ENCODE measurements around the gene FJX1.

FJX1 gene

DNA sequence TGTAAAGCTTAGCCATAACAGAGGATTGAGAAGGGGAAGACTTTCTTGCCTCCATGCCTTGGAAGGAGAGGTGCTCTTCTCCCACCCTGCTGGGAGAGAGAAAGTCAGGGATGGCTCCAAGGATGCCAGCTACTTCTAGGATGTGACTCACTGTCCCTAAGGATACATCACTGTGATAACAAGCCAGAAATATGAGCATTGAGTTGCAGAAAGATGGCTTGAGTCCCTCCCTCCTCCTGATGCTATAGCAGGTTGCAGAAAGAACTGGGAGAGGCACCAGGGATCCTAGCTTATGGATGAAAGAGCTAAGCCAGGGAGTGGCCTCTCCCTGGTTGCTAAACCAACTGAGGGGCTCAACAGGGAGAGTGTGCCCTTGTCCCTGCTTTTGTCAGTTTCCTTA, 27.8 kb upstream of the FJX1 start:
- H3K4me3 ChIP-seq (ENCODE audit: low read length), result no peak overlapping the region
- DNase-seq (ENCODE audit: low read depth), result peak; percentile 41
- TF ChIP-seq, protein P1, sequence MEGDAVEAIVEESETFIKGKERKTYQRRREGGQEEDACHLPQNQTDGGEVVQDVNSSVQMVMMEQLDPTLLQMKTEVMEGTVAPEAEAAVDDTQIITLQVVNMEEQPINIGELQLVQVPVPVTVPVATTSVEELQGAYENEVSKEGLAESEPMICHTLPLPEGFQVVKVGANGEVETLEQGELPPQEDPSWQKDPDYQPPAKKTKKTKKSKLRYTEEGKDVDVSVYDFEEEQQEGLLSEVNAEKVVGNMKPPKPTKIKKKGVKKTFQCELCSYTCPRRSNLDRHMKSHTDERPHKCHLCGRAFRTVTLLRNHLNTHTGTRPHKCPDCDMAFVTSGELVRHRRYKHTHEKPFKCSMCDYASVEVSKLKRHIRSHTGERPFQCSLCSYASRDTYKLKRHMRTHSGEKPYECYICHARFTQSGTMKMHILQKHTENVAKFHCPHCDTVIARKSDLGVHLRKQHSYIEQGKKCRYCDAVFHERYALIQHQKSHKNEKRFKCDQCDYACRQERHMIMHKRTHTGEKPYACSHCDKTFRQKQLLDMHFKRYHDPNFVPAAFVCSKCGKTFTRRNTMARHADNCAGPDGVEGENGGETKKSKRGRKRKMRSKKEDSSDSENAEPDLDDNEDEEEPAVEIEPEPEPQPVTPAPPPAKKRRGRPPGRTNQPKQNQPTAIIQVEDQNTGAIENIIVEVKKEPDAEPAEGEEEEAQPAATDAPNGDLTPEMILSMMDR (conservative IDR thresholded peaks at IDR 0.05; ENCODE audit: low read length), result no peak

DNA sequence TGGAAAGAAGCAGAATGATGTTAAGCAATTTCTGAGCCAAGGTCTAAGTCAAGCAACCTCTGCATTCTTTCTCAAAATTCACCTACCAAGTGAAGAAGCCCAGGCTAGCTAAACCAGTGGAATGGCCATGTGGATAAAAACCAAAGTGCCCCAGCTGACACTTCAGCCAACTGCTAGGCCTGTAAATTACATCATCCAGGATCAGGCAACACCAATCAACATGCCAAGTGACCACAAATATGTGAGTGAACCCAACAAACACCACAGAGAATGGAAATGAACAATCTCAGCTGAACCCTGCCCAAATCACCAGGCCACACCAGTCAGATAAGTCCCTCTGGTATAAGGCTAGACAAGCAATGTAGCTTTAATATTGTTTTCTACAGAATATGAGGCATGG, 25.1 kb upstream of the FJX1 start:
- H3K4me3 ChIP-seq (ENCODE audit: low read length), result no peak overlapping the region
- TF ChIP-seq, protein P1 (conservative IDR thresholded peaks at IDR 0.05; ENCODE audit: low read length), result no peak
- DNase-seq (ENCODE audit: low read depth), result peak; percentile 99

DNA sequence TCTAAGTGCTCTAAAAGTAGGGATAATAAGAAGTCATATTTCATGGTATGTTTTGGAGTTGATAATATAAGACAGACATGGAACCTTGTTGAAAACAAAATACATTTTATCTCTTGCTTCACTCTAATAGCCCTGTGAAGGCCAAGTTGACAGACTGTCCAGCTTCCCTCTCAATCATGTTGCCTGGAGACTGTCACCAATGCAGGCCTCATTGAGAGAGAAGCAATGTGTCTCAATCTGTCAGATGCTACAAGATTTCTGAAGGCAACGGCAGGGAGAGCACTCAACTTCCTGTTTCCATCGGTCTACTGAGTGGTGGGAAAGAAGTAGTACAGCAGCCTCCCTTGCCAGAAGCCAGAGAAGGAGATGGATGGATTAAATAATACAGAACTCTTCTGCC, 23.6 kb upstream of the FJX1 start:
- TF ChIP-seq, protein P1 (conservative IDR thresholded peaks at IDR 0.05; ENCODE audit: low read length), result no peak
- no peak overlapping the region for H3K4me3 ChIP-seq (ENCODE audit: low read length)
- DNase-seq (ENCODE audit: low read depth), result no peak

DNA sequence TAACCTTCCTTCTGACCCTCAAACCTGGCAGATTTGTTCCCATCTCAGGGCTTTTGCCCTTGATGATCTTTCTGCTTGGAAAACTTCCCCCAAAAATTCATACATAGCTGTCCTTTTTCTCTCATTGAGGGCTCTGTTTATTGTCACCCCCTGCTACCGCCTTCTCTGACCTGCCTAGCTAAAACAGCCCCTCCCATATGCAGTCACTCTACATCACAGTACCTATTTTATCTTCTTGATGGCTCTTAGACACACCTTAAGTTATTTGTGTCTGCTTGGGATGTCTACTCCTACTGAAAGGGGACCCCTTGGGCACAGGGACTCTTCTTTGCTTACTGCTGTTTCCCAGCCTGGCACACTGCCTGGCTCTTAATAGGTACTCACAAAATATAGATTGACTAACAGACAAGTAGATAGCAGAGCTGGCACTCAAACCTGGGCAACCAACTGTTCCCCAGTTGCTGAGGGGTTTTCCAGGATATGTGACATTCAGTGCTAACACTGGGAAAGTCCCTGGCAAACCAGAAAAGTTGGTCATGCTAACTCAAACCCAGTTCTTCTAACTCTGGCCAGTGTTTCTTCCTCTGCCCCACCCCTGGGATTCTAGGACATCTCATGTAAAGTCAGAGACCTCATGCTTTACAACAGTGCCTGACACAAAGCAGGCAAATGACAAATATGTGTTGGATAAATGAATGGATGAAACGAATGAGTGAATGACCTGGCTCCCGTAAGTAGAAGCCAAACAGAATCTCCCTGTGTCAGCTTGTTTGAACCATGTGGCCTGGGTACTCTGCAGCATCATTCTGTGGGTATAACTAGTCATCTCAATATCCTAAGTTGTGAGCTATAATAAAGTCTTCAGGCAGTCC, 19.8 kb upstream of the FJX1 start:
- TF ChIP-seq, protein P1 (conservative IDR thresholded peaks at IDR 0.05; ENCODE audit: low read length), result no peak
- no peak overlapping the region for H3K4me3 ChIP-seq (ENCODE audit: low read length)
- DNase-seq (ENCODE audit: low read depth), result no peak

DNA sequence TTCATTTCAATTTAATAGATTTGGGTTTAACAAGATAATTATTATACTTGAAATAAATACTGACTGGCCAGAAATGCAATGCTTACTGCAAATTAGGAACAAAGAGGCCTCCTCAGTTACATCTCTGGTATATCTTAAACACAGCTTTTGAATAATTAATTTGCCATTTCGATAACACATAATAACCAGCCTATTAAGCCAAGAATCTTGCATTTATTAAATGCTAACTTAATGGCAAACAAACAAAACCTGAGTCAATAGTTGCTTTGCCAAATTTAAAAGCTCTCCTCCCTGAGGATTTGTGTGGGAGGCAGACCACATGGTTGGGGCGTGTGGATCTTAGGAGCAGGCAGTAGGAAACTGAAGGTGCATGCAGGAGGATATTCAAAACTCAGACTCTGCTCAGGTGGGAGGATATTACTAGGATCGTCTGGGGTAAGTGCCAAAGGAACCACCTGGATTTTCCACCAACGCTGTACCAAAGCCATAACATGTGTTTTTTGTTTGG, 17.9 kb upstream of the FJX1 start:
- DNase-seq (ENCODE audit: low read depth), result no peak
- no peak overlapping the region for H3K4me3 ChIP-seq (ENCODE audit: low read length)
- TF ChIP-seq, protein P1 (conservative IDR thresholded peaks at IDR 0.05; ENCODE audit: low read length), result no peak

DNA sequence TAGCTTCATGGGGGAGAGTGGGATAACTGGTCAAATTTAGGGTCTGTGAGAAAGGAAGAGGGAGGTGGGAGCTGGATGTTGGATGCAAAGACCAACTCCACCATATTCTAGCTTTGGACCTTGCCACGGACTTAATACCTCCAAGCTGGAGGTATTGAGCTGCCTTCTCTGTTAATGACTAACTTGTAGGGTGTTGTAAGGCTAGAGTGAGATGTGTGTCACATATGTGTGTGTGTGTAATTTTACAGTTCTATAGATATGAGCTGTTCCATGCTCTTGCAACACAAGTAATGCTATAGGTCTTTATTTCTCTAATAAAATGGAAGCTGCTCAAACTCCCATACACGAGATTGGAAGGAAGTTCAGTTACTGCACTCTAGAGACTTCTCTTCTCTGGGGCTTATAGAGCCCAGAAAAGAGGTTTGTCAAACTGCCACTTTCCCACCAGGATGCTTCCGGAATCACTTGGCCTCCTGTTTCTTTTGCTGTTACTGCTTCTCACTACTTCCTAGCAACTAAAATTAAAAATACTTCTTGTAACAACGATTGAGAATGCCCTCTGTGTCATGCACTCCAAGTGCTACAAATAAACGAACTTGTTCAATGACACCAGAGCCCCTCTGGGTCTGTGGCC, 16.0 kb upstream of the FJX1 start:
- TF ChIP-seq, protein P1 (conservative IDR thresholded peaks at IDR 0.05; ENCODE audit: low read length), result no peak
- DNase-seq (ENCODE audit: low read depth), result no peak
- H3K4me3 ChIP-seq (ENCODE audit: low read length), result no peak overlapping the region

All from AG10803 (cell line).